Stimulated activated CD8-positive, alpha-beta memory T cell treated with anti-CD3 and anti-CD28 coated beads, Interleukin-4, amount 100 ng/mL, for 4 hours (primary cell): ENCODE results near the gene CAVIN3.

Experiments used
- DNase-seq, 2 donors: peaks; one replicate each; pipeline ENCODE4 v3.0.0-alpha.2; 2020; ENCODE audit warnings: low read depth in 2 of 2, low spot score in 1 of 2

Gene CAVIN3

GRCh38 chr11:6270584-6271246, 49.6 kb downstream of the CAVIN3 start:
- no peak for DNase-seq

- no peak for DNase-seq
Observed at GRCh38 chr11:6269994-6270393, 50.3 kb downstream of the CAVIN3 start.
